GM19372 (cell line): ENCODE data around the gene SERPINB6.
"Not testable (repeated sequence)": the region's sequence is repeated elsewhere in the genome, so short reads cannot be mapped to it uniquely, and the experiment has no call there.

ENCODE experiments used
- ATAC-seq: cut with Tn5 transposase; IDR thresholded peaks from one replicate; pipeline ENCODE4 v1.9.1; 2021; ENCODE audit warnings: mild to moderate bottlenecking, low read depth, moderate library complexity; ENCODE audit not compliant: unreplicated experiment

SERPINB6 gene

DNA sequence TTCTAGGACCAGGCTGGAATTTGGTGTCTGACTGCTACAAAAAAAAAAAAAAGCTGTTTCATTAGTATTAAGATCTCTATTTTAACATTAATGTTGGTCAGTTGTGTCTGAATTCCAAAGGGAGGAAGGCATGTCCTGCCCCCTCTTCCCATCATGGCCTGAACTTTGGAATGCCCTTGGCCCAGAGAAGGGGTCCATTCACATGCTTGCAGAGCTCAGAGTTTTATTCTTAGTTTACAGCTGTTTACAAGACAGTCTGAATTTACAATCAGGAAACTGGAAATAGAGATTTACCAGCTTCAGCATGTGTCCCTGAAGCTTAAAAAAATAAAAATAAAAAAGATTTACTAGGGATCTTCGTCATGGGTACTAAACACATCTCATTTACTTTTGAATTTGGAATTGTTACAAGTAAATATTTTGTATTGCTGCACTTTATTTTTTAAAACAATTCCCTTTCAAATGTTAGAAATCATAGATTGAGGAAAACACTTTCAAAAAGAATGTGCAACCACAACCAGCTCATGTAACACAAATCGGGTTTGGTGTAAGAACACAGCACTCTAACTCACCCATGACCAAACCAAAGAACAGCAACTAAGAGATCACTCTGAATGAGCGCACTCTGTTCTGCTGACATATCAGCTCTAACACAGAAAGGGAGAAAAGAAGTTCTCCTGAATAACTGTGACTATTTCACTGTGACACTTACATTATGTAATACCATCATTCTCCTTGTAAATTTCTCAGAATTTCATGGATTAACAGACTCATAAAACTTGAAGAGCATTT lies 6.6 kb upstream of the SERPINB6 start:
- ATAC-seq, result no peak

DNA sequence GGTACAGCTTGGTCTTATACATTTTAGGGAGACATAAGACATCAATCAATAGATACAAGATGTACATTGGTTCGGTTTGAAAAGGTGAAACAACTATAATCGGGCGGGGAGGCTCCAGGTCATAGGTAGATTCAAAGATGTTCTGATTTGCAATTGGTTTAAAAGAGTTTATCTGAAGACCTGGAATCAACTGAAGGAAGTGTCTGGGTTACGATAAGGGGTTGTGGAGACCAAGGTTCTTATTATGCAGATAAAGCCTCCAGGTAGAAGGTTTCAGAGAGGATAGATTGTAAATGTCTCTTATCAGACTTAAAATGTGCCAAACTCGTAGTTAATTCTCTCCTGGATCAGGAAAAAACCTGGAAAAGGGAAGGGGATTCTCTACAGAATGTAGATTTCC lies 5.9 kb upstream of the SERPINB6 start:
- no peak for ATAC-seq

DNA sequence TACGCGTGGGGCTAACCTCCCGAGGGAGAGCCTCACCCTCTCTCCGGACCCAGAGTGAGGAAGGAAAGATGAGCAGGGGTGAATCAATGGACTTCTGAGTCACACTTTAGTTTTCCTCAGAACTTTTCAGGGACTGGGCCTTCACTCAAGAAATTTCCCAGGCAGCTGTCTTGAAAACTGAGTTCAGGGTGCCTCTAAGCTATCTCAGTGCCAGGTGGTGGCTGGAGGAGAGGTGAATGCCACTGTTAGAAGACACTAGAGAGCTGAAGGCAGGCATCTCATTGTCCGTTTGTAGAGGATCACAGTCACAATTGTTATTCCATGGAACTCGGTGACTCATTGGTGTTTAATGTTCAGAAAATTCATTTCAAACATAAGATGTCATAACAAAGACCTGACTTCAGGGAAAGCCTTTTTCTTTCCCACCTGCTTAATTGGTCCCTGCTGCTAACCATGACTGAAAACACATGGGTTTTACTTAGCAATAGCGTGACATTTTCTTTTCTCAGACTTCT lies 5.3 kb upstream of the SERPINB6 start:
- ATAC-seq, result no peak

DNA sequence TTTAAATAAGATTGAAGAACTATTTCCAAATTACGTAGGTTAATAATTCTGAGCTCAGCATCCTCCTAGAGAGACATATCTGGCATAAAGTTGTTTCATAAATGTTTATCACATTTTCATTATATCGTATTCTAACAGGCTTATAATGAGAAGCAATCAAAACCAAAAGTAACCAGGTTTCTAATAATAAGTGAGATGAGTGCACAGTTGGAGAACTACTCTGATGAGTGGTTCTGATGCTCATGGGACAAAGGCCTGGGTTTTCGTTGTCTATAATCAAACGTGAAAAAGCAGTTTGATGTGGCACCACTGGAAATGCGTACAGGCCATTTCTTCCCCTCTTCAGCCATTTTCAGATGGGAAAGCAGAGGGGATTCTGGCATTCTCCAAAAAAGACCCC lies 4.7 kb upstream of the SERPINB6 start:
- no peak for ATAC-seq

DNA sequence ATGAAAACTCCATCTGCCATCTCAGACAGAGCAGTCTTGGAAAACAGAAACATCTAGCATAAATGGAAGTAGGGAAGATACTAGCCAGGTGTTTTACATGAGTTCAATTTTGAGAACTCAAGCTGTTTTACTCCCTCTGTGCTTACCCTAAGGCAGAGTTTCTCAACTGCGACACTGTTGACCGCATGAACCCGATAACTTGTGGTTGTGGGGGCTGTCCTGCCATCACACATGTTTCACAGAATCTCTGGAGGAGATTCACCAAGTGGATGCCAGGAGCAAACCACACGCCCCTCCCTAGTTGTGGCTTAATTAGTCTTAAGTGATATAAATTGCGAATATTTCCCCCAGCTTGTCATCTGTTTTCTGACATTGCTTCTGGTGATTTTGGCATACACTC lies 2.3 kb upstream of the SERPINB6 start:
- no peak for ATAC-seq

DNA sequence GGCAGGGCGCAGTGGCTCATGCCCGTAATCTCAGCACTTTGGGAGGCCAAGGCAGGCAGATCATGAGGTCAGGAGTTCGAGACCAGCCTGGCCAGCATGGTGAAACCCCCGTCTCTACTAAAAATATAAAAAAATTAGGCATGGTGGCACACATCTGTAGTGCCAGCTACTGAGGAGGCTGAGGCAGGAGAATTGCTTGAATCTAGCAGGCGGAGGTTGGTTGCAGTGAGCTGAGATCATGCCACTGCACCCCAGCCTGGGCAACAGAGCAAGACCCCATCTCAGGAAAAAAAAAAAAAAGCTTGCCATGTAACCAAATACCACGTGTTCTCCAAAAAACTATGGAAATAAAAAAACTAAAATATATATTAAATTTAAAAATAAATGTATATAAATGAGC lies 1.8 kb upstream of the SERPINB6 start:
- ATAC-seq, result not testable (repeated sequence)

DNA sequence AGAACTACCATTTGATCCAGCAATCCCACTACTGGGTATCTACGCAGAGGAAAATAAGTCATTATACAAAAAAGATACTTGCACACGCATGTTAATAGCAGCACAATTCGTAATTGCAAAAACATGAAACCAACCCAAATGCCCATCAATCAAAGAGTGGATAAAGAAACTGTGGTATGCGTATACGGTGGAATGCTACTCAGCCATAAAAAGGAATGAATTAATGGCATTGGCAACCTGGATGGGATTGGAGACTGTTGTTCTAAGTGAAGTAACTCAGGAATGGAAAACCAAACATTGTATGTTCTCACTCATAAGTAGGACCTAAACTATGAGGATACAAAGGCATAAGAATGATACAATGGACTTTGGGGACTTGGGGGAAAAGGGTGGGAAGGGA lies 1.3 kb upstream of the SERPINB6 start:
- ATAC-seq, result not testable (repeated sequence)

DNA sequence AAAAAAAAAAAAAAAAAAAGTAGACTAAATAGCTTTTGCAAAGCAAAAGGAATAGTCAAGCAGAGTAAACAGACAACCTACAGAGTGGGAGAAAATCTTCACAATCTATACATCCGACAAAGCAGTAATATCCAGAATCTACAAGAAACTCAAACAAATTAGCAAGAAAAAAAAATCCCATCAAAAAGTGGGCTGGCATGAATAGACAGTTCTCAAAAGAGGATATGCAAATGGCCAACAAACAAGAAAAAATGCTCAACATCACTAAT lies 786 bp upstream of the SERPINB6 start:
- not testable (repeated sequence) for ATAC-seq

DNA sequence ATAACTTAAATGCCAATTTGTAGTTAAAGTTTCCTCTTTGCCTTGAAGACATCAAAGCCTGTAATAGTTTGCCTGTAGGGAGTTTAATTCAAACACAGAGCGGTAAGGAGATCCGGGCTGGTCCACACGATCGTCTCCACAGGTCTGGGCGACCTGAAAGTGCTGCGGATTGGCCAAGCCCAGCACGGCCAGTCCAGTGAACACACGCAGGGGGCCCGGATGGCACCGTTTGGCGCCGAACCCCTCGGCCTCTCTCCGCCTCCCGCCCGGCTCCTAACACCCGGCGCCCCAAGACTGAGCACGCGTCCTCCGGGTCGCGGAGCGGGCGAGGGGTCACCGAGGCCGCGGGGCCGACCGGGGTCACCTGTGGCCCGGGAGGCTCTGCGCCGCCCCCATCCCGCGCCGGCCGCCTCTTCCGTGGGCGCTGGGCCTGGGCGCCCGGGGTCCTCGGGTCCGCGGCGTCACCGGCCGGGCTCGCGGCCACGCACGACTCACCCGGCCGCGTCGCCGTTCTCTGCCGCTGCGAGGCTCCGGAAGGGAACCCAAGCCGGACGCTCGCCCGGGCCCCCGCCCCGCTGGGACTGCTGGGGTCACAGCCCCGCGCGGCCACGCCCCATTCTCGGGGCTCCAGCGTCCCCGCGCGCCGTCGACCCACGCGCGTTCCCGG lies 481 bp downstream of the SERPINB6 start:
- ATAC-seq, result no peak

DNA sequence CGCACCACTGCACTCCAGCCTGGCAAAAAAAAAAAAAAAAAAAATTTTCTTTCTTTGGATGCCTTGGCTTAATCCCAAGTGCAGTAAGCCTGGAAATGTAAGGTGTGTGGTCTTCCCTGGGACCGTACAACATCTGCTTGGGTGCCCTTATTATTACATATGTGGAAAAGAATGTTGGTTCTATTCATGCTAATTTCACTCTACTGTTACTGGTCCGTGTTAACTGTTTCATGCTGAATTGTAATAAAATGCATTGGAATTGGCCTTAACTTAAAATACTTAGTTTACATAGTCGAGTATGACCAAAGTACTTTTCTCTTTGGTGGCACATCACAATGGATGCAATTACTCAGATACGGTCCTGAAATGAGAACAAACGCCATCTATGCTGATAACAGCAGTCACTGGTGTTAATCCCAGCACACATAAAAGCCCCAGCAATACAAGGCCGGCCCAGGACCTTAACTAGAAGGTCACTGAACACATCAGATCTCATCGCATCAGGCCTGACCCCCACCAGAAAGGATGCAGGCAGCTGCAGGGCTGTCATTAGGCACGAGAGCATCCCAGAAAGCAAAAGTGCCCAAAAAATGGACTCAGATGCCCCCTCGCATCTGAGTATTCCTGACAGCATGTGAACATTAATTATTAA lies 1.2 kb downstream of the SERPINB6 start:
- no peak for ATAC-seq

DNA sequence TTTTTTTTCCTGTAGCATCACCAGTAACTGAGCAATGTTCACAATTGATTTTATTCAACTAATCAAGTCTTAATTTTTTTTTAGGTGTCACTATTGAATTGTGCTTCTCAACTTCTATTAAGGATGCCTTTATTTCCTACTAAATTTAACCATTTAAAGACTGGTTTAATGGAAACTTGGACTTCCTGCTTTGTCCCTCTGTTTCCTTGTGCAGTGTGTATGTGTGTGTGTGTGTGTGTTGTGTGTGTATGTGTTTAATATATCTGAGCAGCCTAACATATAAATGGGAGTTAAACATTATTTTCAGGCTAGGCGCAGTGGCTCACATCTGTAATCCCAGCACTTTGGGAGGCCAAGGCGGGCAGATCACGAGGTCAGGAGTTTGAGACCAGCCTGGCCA lies 1.8 kb downstream of the SERPINB6 start:
- ATAC-seq, result no peak

DNA sequence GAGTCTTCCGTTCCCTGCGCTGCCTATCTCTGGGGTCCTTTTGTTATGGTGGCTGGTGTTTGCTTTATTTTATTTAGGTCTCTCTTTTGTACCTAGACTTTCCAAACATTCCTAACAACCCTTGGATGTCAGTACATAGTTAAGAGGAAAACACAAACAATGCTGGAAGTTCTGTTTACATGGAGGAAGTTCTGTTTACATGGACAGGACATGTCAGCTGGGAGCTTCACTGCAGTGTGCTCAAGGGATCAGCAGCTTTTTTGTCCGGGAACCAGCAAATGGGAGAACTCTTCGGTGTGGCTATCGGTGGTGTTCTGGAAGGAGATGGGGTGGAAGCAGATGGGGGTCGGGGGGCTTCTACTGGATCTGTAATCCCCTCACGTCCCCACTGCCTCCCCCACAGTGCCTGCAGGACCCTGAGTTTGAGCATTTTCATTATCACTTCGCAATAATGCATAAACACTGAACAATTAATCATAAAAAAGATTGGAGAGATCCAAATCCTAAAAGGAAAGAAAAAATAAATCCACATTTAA lies 2.7 kb downstream of the SERPINB6 start:
- no peak for ATAC-seq

DNA sequence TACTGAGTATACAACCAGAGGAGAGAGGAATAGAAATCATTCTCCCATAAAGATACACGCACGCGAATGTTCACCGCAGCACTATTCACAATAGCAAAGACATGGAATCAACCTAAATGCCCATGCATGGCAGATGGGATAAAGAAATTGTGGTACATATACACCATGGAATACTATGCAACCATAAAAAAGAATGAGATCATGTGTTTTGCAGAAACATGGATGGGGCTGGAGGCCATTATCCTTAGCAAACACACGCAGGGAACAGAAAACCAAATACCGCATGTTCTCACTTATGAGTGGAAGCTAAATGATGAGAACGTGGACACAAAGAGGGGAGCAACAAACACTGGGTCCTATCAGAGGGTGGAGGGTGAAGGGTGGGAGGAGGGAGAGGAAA lies 3.4 kb downstream of the SERPINB6 start:
- no peak for ATAC-seq

DNA sequence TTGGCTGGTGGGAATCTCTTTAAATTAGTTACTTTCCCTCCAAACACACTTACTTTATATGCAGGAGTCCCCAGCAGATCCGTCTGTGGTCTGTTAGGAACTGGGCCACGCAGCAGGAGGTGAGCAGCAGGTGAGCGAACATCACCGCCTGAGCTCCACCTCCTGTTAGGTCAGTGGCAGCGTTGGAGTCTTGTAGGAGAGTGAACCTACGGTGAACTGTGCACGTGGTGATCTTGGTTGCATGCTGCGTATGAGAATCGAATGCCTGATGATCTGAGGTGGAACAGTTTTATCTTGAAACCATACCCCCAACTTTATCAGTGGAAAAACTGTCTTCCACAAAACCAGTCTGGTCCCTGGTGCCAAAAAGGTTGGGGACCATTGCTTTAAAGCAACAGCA lies 5.0 kb downstream of the SERPINB6 start:
- no peak for ATAC-seq

DNA sequence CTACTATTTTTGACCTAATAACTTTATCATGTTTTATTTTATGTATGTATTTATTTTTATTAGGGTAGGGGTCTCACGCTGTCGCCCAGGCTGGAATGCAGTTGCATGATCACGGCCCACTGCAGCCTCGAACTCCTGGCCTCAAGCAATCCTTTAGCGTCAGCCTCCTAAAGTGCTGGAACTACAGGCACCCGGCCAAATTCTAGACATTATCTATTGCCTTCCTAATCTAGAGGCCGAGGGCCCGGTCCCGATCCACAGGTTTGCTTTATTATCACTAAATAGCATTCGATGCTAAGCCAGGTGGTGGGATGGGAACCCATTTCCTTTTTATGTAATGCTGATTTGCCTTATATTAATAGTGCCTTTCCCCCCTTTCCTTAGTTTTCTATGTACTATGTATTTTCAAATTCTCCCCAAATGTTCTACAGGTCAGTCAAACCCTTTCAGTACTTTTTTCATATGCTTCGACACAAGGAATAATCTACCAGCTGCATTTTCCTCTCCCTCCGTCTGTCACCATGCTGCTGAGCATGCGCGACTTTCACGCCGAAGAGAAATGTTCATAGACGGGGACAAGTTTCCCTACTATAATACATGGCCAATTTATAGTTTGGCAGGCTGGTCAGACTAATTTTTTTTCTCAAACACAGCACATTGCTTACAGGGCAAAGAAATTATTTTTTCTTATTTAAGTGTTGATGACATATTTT lies 6.4 kb downstream of the SERPINB6 start:
- ATAC-seq, result no peak

DNA sequence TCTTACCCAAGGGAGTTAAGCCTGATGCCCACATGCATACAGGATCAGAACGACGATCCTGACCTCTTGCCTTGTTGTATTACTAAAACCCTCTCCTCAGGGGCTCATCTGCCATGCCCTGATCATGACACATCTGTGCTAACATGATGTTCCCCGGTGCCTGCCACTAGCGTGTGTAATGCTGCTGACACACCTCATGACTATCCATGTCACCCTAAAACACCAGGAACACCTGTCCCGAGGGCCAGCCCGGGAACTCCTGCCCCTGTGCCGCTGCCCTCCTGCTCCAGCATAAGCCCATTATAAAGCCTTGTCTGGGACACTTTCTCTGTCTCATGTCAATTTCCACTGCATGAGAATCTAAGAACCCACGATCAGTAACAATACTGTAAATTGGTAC lies 7.6 kb downstream of the SERPINB6 start:
- ATAC-seq, result no peak

DNA sequence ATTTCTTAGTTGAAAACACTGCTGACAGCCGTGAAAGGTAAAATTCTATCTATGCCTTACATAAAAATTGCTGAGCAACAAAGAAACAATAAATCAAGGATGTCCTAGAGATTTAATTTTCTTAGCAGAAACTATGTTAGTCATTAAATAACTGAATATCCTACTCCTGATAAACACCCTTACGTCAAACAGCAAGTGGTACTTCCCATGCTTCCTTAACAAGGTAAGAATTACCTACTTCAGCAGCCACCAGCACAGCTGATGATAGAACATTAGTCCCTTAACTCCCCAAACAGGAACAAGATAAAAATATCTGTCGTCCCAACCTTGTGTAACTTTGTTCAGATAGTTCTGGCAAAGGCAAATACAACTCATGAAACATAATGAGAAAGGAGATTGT lies 8.7 kb downstream of the SERPINB6 start:
- ATAC-seq, result no peak

DNA sequence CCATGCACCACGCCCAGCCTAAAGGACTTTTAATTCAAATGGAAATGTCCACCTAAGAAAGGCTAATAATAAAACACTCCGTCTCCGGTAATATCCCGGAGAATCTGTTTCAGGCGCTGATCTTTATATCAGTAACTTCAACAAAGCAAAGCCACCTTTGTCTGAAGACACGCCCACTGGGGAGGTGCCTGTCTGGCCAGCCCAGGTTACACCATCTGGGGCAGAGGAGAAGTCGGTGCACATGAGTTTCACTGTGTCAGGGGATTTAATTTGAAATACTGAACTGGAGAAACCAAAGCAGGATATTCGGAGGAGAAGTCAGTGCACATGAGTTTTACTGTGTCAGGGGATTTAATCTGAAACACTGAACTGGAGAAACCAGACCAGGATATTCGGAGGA lies 9.4 kb downstream of the SERPINB6 start:
- no peak for ATAC-seq

DNA sequence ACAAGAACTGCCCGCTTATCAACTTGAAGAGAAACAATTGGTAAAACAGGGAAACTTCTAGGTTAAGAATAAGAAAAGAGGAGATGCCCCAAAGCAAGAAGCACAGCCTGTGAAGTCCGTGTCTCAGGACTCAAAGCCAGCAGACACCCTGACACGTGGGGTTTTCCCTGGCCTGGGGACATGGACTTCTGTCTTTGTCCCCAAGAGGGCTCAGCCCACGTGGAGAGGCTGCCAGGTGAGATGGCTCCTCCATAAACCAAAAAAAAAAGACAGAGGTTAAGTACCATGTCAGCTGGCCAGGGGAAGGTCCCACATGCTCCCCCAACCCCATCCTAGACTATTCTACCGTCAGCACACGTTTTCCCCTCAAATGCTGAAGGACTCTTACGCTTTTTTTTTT lies 9.9 kb downstream of the SERPINB6 start:
- ATAC-seq, result no peak

DNA sequence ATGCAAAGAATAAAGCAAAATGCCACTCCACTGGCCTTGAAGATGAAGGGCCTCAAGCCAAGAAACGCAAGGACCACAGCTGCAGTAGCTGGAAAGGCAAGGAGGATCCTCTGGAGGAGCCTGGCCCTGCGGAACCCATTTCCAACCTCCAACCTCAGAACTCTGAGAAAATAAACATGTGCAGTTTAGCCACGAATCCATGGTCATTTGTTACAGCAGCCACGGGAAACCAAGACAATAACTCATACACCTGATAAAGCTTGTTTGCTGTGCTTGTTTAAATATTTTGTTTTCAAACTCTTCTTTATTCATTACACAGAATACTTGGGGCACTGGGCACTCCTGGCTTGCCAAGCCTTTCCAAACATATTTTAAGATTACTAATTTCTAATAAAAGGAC lies 10.4 kb downstream of the SERPINB6 start:
- ATAC-seq, result no peak
